Uterus (tissue), 2 donors: ENCODE results near the gene RPS6KA2.

ENCODE experiments used
- POLR2A ChIP-seq, 2 donors: fragments of 450-650 bp; IDR thresholded peaks; one replicate each; pipeline ENCODE4 v1.6.1; 2016; ENCODE audit warnings: antibody characterized with exemption in 2 of 2, mild to moderate bottlenecking in 1 of 2, moderate library complexity in 1 of 2
- TF ChIP-seq, protein P1 (sequence below), 4 experiments: fragments of 200-600 bp in 2 of 4; fragments of 450-650 bp in 2 of 4; sonication (generic) in 2 of 4; IDR thresholded peaks; one replicate each; pipeline ENCODE4 v1.5.1; 2016 to 2019; ENCODE audit warnings: antibody characterized with exemption in 4 of 4, mild to moderate bottlenecking in 2 of 4, moderate library complexity in 1 of 4

DNA sequence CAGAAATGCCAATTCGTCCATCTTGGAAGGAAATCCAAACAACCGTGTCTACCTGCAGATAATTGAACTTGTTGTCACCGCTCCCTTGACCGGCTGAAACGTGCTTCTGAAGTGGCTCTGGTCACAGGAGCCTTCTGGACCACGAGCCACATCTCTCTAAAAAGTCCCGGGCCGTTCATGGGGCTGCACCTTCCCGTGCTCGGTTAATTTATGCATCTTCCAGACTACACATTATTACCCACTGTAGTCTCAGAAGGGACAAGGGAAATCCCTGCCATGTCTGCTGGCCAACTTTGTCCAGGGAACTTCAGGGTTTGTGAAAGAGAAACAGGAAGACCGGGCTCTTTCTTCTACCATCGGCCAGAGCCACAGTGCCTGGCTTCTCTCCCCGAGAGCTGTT, 180.9 kb downstream of the RPS6KA2 start:
- TF ChIP-seq, protein P1, sequence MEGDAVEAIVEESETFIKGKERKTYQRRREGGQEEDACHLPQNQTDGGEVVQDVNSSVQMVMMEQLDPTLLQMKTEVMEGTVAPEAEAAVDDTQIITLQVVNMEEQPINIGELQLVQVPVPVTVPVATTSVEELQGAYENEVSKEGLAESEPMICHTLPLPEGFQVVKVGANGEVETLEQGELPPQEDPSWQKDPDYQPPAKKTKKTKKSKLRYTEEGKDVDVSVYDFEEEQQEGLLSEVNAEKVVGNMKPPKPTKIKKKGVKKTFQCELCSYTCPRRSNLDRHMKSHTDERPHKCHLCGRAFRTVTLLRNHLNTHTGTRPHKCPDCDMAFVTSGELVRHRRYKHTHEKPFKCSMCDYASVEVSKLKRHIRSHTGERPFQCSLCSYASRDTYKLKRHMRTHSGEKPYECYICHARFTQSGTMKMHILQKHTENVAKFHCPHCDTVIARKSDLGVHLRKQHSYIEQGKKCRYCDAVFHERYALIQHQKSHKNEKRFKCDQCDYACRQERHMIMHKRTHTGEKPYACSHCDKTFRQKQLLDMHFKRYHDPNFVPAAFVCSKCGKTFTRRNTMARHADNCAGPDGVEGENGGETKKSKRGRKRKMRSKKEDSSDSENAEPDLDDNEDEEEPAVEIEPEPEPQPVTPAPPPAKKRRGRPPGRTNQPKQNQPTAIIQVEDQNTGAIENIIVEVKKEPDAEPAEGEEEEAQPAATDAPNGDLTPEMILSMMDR (IDR thresholded peaks at IDR 0.05) = no peak
- TF ChIP-seq POLR2A (IDR thresholded peaks at IDR 0.05) = no peak
